H1 (cell line): ENCODE data around the gene TMEM204.

Source experiments
- CTCF ChIP-seq, 3 experiments: IDR thresholded peaks; 1 replicate in 2 of 3; 2 replicates in 1 of 3; pipeline versions ENCODE4 v1.5.1 to v1.6.1; 2011; ENCODE audit warnings: low read length in 3 of 3, mild to moderate bottlenecking in 3 of 3, inconsistent platforms in 2 of 3, low read depth in 1 of 3, moderate library complexity in 1 of 3; ENCODE audit not compliant: insufficient read depth in 1 of 3; ENCODE audit errors: control extremely low read depth in 1 of 3
- EP300 ChIP-seq, 2 experiments: IDR thresholded peaks; 1 replicate in 1 of 2; 2 replicates in 1 of 2; pipeline ENCODE4 v1.6.1; 2011 to 2012; ENCODE audit warnings: low read depth in 2 of 2, low read length in 2 of 2, mild to moderate bottlenecking in 2 of 2, borderline replicate concordance in 1 of 2, inconsistent platforms in 1 of 2, moderate library complexity in 1 of 2
- EZH2 ChIP-seq: fragments of 200-600 bp; sonication (generic); IDR thresholded peaks from 2 replicates; pipeline ENCODE4 v1.7.1; 2012; ENCODE audit warnings: low read depth, mild to moderate bottlenecking, moderate library complexity, low read length, inconsistent platforms; ENCODE audit not compliant: severe bottlenecking
- POLR2AphosphoS5 ChIP-seq: IDR thresholded peaks from 2 replicates; pipeline ENCODE4 v1.6.1; 2011; ENCODE audit warnings: low read depth, low read length
- SIX5 ChIP-seq: IDR thresholded peaks from 2 replicates; pipeline ENCODE4 v1.6.1; 2011; ENCODE audit warnings: mild to moderate bottlenecking, low read depth, low read length
- TAF1 ChIP-seq: IDR thresholded peaks from 2 replicates; pipeline ENCODE4 v1.6.1; 2011; ENCODE audit warnings: mild to moderate bottlenecking, low read depth, low read length

- no peak for TF ChIP-seq TAF1
- TF ChIP-seq EP300 (IDR thresholded peaks at IDR 0.05; ENCODE audit: borderline replicate concordance in 1 of 2, low read depth in 2 of 2, low read length in 2 of 2) = no peak
- TF ChIP-seq EZH2 = no peak
- TF ChIP-seq POLR2AphosphoS5 = no peak
- no peak for TF ChIP-seq CTCF (IDR thresholded peaks at IDR 0.05; ENCODE audit: control extremely low read depth in 1 of 3, insufficient read depth in 1 of 3, low read depth in 1 of 3, low read length in 3 of 3)
- TF ChIP-seq SIX5 = no peak
Observed at GRCh38 chr16:1505073-1505844, 28.2 kb upstream of the TMEM204 start.
